Gastrocnemius medialis (tissue), 4 donors: ENCODE results near the gene DNASE1L1. TPM values are rescaled to one million over a fixed set of nuclear protein-coding genes. Genes with fewer than 3 reads are reported as not detected.

Experiments
- ATAC-seq, 2 donors: fragments of 150-250 bp; one replicate each; pipeline ENCODE4 v1.9.1; 2016
- DNase-seq, 2 donors: peaks; one replicate each; pipeline ENCODE4 v3.0.0-alpha.2; 2019
- H3K27ac ChIP-seq, 4 donors: fragments of 200-600 bp; sonication (generic); 1 replicate in 1 of 4; 2 replicates in 3 of 4; pipeline ENCODE4 v1.5.1; 2016 to 2018; ENCODE audit warnings: mild to moderate bottlenecking in 2 of 4, moderate library complexity in 1 of 4
- H3K27me3 ChIP-seq, 3 donors: fragments of 200-600 bp; sonication (generic) in 2 of 3; 1 replicate in 1 of 3; 2 replicates in 2 of 3; pipeline versions ENCODE4 v1.5.1 to v1.6.0; 2016 to 2019; ENCODE audit warnings: mild to moderate bottlenecking in 1 of 3, moderate library complexity in 1 of 3
- H3K36me3 ChIP-seq, 2 donors: fragments of 200-600 bp; sonication (generic) in 1 of 2; one replicate each; pipeline ENCODE4 v1.5.1; 2017 to 2018
- H3K4me1 ChIP-seq, 2 donors: fragments of 200-600 bp; sonication (generic) in 1 of 2; one replicate each; pipeline ENCODE4 v1.5.1; 2016 to 2017; ENCODE audit warnings: mild to moderate bottlenecking in 2 of 2
- H3K4me3 ChIP-seq, 4 donors: fragments of 200-600 bp; sonication (generic) in 3 of 4; 1 replicate in 1 of 4; 2 replicates in 3 of 4; pipeline ENCODE4 v1.5.1; 2016 to 2019; ENCODE audit warnings: mild to moderate bottlenecking in 2 of 4
- H3K9me3 ChIP-seq, 3 donors: fragments of 200-600 bp; sonication (generic) in 2 of 3; 1 replicate in 1 of 3; 2 replicates in 2 of 3; pipeline ENCODE4 v1.5.1; 2016 to 2019
- CTCF ChIP-seq, 5 experiments: fragments of 450-650 bp in 3 of 5; fragments of 200-600 bp in 2 of 5; sonication (generic) in 2 of 5; IDR thresholded peaks in 4 of 5; conservative IDR thresholded peaks in 1 of 5; 1 replicate in 4 of 5; 2 replicates in 1 of 5; pipeline ENCODE4 v1.5.1; 2016 to 2019; ENCODE audit warnings: antibody characterized with exemption in 5 of 5, mild to moderate bottlenecking in 3 of 5, moderate library complexity in 3 of 5
- POLR2A ChIP-seq, 2 donors: fragments of 450-650 bp; IDR thresholded peaks; one replicate each; pipeline ENCODE4 v1.6.1; 2017; ENCODE audit warnings: antibody characterized with exemption in 2 of 2, mild to moderate bottlenecking in 2 of 2, moderate library complexity in 2 of 2
- in situ Hi-C, 4 donors: fragments of 200-750 bp; cut with MboI; loops; one replicate each; pipeline versions ENCODE4 v1.15.0 to v1.8.0; 2017; ENCODE audit warnings: low sequenced_read_pairs in 4 of 4
- intact Hi-C: fragments of 100-400 bp; cut with DNase I; formaldehyde crosslinking; loops from one replicate; pipeline ENCODE4 v1.15.1; 2023; ENCODE audit warnings: low total_unique reads
- total RNA-seq, 4 donors: library from RNA; depleted of rRNA; stranded (reverse); fragments of >200 nt; gene quantifications; one replicate each; pipeline versions ENCODE4 v1.1.0 to v1.2.3, GENCODE V29; 2016

Gene DNASE1L1
- total RNA-seq, 4 donors from 2014 or later = 88.4 to 148 (median 116) TPM

GRCh38 chrX:154436983-154437752 lies 28.1 kb upstream of the DNASE1L1 start, which contains the start of gene GDI1:
GDI1 (plus strand) TSS chrX:154437154; CDS start chrX:154437255, 101 bp downstream.
- H3K36me3 ChIP-seq = peaks cover 0 to 17% of the 10 kb centered on the region in 2 donors

GRCh38 chrX:154436374-154436982 lies 27.4 kb upstream of the DNASE1L1 start:
- H3K9me3 ChIP-seq = no peaks in the 10 kb centered on the region
- in situ Hi-C loops (no loop called here), intact Hi-C loops (loop anchor here (2.0 to 5.0 kb wide), 3 partner anchors 26 to 54 kb away; partner anchors contain the start of genes RPL10, SLC10A3 and TAFAZZIN)
- H3K27ac ChIP-seq = peak overlapping the region; percentile 79 to 88 (median 82)
- H3K27me3 ChIP-seq = no peaks in the 10 kb centered on the region
- DNase-seq = no peak
- TF ChIP-seq CTCF (IDR thresholded peaks at IDR 0.05 in 4 of 5, conservative IDR thresholded peaks at IDR 0.05 in 1 of 5) (no peak), POLR2A (IDR thresholded peaks at IDR 0.05) (no peak)
- peak overlapping the region; percentile 38 to 84 (median 66) for H3K4me3 ChIP-seq
- H3K4me1 ChIP-seq = peaks cover 0 to 5% of the 10 kb centered on the region in 2 donors
- ATAC-seq = peak; percentile 58 to 66
- H3K36me3 ChIP-seq = peaks cover 0 to 14% of the 10 kb centered on the region in 2 donors

More at GRCh38 chrX:154436983-154437752, 28.1 kb upstream of the DNASE1L1 start, which contains the start of gene GDI1:
- H3K27ac ChIP-seq = peak within 1 kb of the TSS; percentile 79 to 88 (median 82)
- H3K9me3 ChIP-seq = no peaks in the 10 kb centered on the region
- ATAC-seq (peak; percentile 72 to 75), DNase-seq (peak in 1 of 2 donors; percentile 36)
- TF ChIP-seq POLR2A (IDR thresholded peaks at IDR 0.05) = peak; percentile 49 to 62
- TF ChIP-seq CTCF (IDR thresholded peaks at IDR 0.05 in 4 of 5, conservative IDR thresholded peaks at IDR 0.05 in 1 of 5) = no peak
- in situ Hi-C loops (no loop called here), intact Hi-C loops (loop anchor here (2.0 to 5.0 kb wide), 3 partner anchors 26 to 54 kb away; partner anchors contain the start of genes RPL10, SLC10A3 and TAFAZZIN)
- H3K4me1 ChIP-seq = peaks cover 0 to 5% of the 10 kb centered on the region in 2 donors
- peak within 1 kb of the TSS; percentile 64 to 84 (median 66) for H3K4me3 ChIP-seq
- H3K27me3 ChIP-seq = no peaks in the 10 kb centered on the region

- intact Hi-C loops = loop anchor here (5.0 kb wide), 1 partner anchor 38 kb away; the partner anchor contains the start of gene RPL10
Observed at GRCh38 chrX:154435171-154435733, 26.2 kb upstream of the DNASE1L1 start.

More at GRCh38 chrX:154435171-154435733, 26.2 kb upstream of the DNASE1L1 start:
- Histone ChIP-seq H3K4me3 (no peak overlapping the region), H3K27ac (no peak overlapping the region), H3K27me3 (no peaks in the 10 kb centered on the region), H3K4me1 (peaks cover 0 to 5% of the 10 kb centered on the region in 2 donors), H3K36me3 (peaks cover 0 to 5% of the 10 kb centered on the region in 2 donors), H3K9me3 (no peaks in the 10 kb centered on the region)
- TF ChIP-seq POLR2A (IDR thresholded peaks at IDR 0.05) = no peak
- no peak for TF ChIP-seq CTCF (IDR thresholded peaks at IDR 0.05 in 4 of 5, conservative IDR thresholded peaks at IDR 0.05 in 1 of 5)
- DNase-seq (no peak), ATAC-seq (no peak)
- in situ Hi-C loops = no loop called here
